GM23338 (cell line): ENCODE results near the gene CLIC5. TPM values are rescaled to one million over a fixed set of nuclear protein-coding genes. Genes with fewer than 3 reads are reported as not detected.

Experiments used
- ATAC-seq: fragments of 200-7000 bp; cut with Tn5 transposase; 3 replicates; pipeline ENCODE4 v1.9.1; 2020
- DNase-seq: peaks from one replicate; pipeline ENCODE4 v3.0.0-alpha.2; 2015; ENCODE audit warnings: low spot score
- H2AFZ ChIP-seq: fragments of 200-600 bp; sonication (generic); 2 replicates; pipeline ENCODE4 v1.8.0; 2016; ENCODE audit warnings: antibody characterized with exemption, mild to moderate bottlenecking, moderate library complexity
- H3F3A ChIP-seq: fragments of 200-600 bp; sonication (generic); replicated peaks from 2 replicates; pipeline ENCODE4 v1.8.0; 2017; ENCODE audit warnings: antibody characterized with exemption, mixed run types, low read depth
- H3K27ac ChIP-seq: fragments of 200-600 bp; sonication (generic); 2 replicates; pipeline ENCODE4 v1.6.1; 2016; ENCODE audit warnings: low read depth
- H3K27me3 ChIP-seq: fragments of 200-600 bp; sonication (generic); 2 replicates; pipeline ENCODE4 v1.8.0; 2016; ENCODE audit warnings: mild to moderate bottlenecking, mixed run types, moderate library complexity; ENCODE audit not compliant: insufficient read depth
- H3K36me3 ChIP-seq: fragments of 200-600 bp; sonication (generic); 2 replicates; pipeline ENCODE4 v1.8.0; 2016; ENCODE audit warnings: mild to moderate bottlenecking; ENCODE audit not compliant: insufficient read depth
- H3K4me1 ChIP-seq: fragments of 200-600 bp; sonication (generic); 2 replicates; pipeline ENCODE4 v1.8.0; 2016; ENCODE audit warnings: mild to moderate bottlenecking, moderate library complexity; ENCODE audit not compliant: insufficient read depth
- H3K4me2 ChIP-seq: fragments of 200-600 bp; sonication (generic); 2 replicates; pipeline ENCODE4 v1.7.1; 2017; ENCODE audit warnings: mixed run types
- H3K4me3 ChIP-seq: fragments of 200-600 bp; sonication (generic); 2 replicates; pipeline ENCODE4 v1.6.1; 2016; ENCODE audit warnings: mixed run types
- H3K79me2 ChIP-seq: fragments of 200-600 bp; sonication (generic); replicated peaks from 2 replicates; pipeline ENCODE4 v1.8.0; 2017; ENCODE audit warnings: mild to moderate bottlenecking; ENCODE audit not compliant: insufficient read depth
- H3K9me2 ChIP-seq: fragments of 200-600 bp; sonication (generic); 2 replicates; pipeline ENCODE4 v1.8.0; 2017; ENCODE audit not compliant: insufficient read depth
- H4K20me1 ChIP-seq: fragments of 200-600 bp; sonication (generic); replicated peaks from 2 replicates; pipeline ENCODE4 v1.8.0; 2017; ENCODE audit warnings: mild to moderate bottlenecking; ENCODE audit not compliant: insufficient read depth
- H3K27ac Mint-ChIP-seq: 2 replicates; pipeline ENCODE4 v1.8.0; 2020; ENCODE audit warnings: inconsistent platforms, mild to moderate bottlenecking, moderate library complexity, mixed read lengths
- H3K27me3 Mint-ChIP-seq: 3 replicates; pipeline ENCODE4 v1.8.0; 2022; ENCODE audit warnings: low read depth, mild to moderate bottlenecking, moderate library complexity, mixed read lengths, inconsistent platforms; ENCODE audit not compliant: insufficient read depth, poor library complexity
- H3K36me3 Mint-ChIP-seq: 3 replicates; pipeline ENCODE4 v1.8.0; 2021; ENCODE audit warnings: low read depth, mild to moderate bottlenecking, inconsistent platforms, moderate library complexity, mixed read lengths
- H3K4me1 Mint-ChIP-seq: 3 replicates; pipeline ENCODE4 v1.8.0; 2020; ENCODE audit warnings: mild to moderate bottlenecking, inconsistent platforms, mixed read lengths
- H3K4me3 Mint-ChIP-seq: 3 replicates; pipeline ENCODE4 v1.8.0; 2021; ENCODE audit warnings: moderate library complexity, mild to moderate bottlenecking, inconsistent platforms, mixed read lengths
- H3K9me3 Mint-ChIP-seq: 3 replicates; pipeline ENCODE4 v1.8.0; 2020; ENCODE audit warnings: moderate library complexity, mild to moderate bottlenecking, inconsistent platforms, mixed read lengths
- CREB1 ChIP-seq: fragments of 250-450 bp; sonication (Bioruptor Pico); IDR thresholded peaks from 2 replicates; pipeline ENCODE4 v1.5.0; 2020; ENCODE audit warnings: low read depth, mild to moderate bottlenecking, moderate library complexity
- CTCF ChIP-seq, 2 experiments: fragments of 200-600 bp in 1 of 2; sonication (generic) in 1 of 2; conservative IDR thresholded peaks; 2 replicates each; pipeline versions ENCODE4 v1.5.1 to v1.6.1; 2016 to 2017; ENCODE audit warnings: antibody characterized with exemption in 2 of 2, low read depth in 2 of 2, mild to moderate bottlenecking in 2 of 2, moderate library complexity in 1 of 2
- ETS1 ChIP-seq: IDR thresholded peaks from 2 replicates; pipeline ENCODE4 v1.6.1; 2016; ENCODE audit warnings: antibody characterized with exemption
- EZH2 ChIP-seq: fragments of 200-600 bp; sonication (generic); IDR thresholded peaks from one replicate; pipeline ENCODE4 v1.8.0; 2017; ENCODE audit warnings: antibody characterized with exemption, mild to moderate bottlenecking, low read depth; ENCODE audit not compliant: unreplicated experiment
- EZH2phosphoT487 ChIP-seq: fragments of 200-600 bp; sonication (generic); IDR thresholded peaks from one replicate; pipeline ENCODE4 v1.8.1; 2018; ENCODE audit warnings: antibody characterized with exemption; ENCODE audit not compliant: unreplicated experiment
- JUNB ChIP-seq: IDR thresholded peaks from one replicate; pipeline ENCODE4 v1.6.1; 2016; ENCODE audit warnings: antibody characterized with exemption; ENCODE audit not compliant: unreplicated experiment
- NANOG ChIP-seq: IDR thresholded peaks from 2 replicates; pipeline ENCODE4 v1.6.1; 2016; ENCODE audit warnings: antibody characterized with exemption, borderline replicate concordance
- POLR2AphosphoS5 ChIP-seq: IDR thresholded peaks from 2 replicates; pipeline ENCODE4 v1.6.1; 2016; ENCODE audit warnings: antibody characterized with exemption, low read depth
- STAT1 ChIP-seq: IDR thresholded peaks from one replicate; pipeline ENCODE4 v1.6.1; 2016; ENCODE audit warnings: antibody characterized with exemption; ENCODE audit not compliant: unreplicated experiment
- ZNF114 ChIP-seq: fragments of 250-450 bp; sonication (Bioruptor Pico); IDR thresholded peaks from 2 replicates; pipeline ENCODE4 v1.5.0; 2020; ENCODE audit warnings: mild to moderate bottlenecking, moderate library complexity
- ZNF462 ChIP-seq: fragments of 250-450 bp; sonication (Bioruptor Pico); IDR thresholded peaks from 2 replicates; pipeline ENCODE4 v1.5.0; 2020; ENCODE audit warnings: mild to moderate bottlenecking, moderate library complexity
- polyA plus RNA-seq: library from polyadenylated mRNA; unstranded; fragments of >200 nt; fragmentation: Nextera tagmentation; extraction: Ambion mirVana; gene quantifications from 2 replicates; pipeline ENCODE4 v1.2.1, GENCODE V29; 2016
- total RNA-seq: library from RNA; depleted of rRNA; stranded (reverse); fragments of >200 nt; shearing (Covaris generic); gene quantifications from 2 replicates; pipeline ENCODE4 v1.2.3, GENCODE V29; 2014

CLIC5 gene
- total and polyA plus RNA-seq, 2 experiments from 2014 or later: 0.08 TPM; not detected in 1

GRCh38 chr6:45882671-45883070 lies 133.0 kb downstream of the CLIC5 start:
- Histone ChIP-seq H3K27ac (no peak overlapping the region), H3K4me3 (no peak overlapping the region), H3K36me3 (no peaks in the 10 kb centered on the region), H3K79me2 (no peaks in the 10 kb centered on the region), H3K27me3 (no peaks in the 10 kb centered on the region), H3F3A (no peaks in the 10 kb centered on the region), H4K20me1 (no peaks in the 10 kb centered on the region), H3K4me1 (no peaks in the 10 kb centered on the region), H3K4me2 (no peak overlapping the region), H3K9me2 (peaks cover 31% of the 10 kb centered on the region), H2AFZ (no peak overlapping the region)
- no peak overlapping the region for H3K27ac Mint-ChIP-seq
- no peak for TF ChIP-seq ZNF462 (CRISPR knock-in tag)
- no peak for TF ChIP-seq CREB1
- TF ChIP-seq EZH2phosphoT487: no peak
- no peak for TF ChIP-seq EZH2
- TF ChIP-seq NANOG: no peak
- no peak for TF ChIP-seq ETS1
- TF ChIP-seq STAT1: no peak
- no peak for TF ChIP-seq POLR2AphosphoS5
- no peak for TF ChIP-seq ZNF114 (CRISPR knock-in tag)
- TF ChIP-seq JUNB: no peak
- TF ChIP-seq CTCF (conservative IDR thresholded peaks at IDR 0.05; ENCODE audit: low read depth in 2 of 2): no peak
- DNase-seq (no peak), ATAC-seq (no peak)
- H3K4me1 Mint-ChIP-seq: peaks cover 1% of the 10 kb centered on the region; the same call in 1 of the 3 replicates
- no peaks in the 10 kb centered on the region for H3K27me3 Mint-ChIP-seq
- H3K36me3 Mint-ChIP-seq: no peaks in the 10 kb centered on the region
- no peaks in the 10 kb centered on the region for H3K9me3 Mint-ChIP-seq
- H3K4me3 Mint-ChIP-seq: no peak overlapping the region
